ENCODE measurements around the gene TGFBR1.

TGFBR1 gene

GRCh38 chr9:99187311-99187710, 82.4 kb downstream of the TGFBR1 start:
- H3K27ac Mint-ChIP-seq, result no peak overlapping the region
- no peaks in the 10 kb centered on the region for H3K36me3 Mint-ChIP-seq (ENCODE audit: low read depth)
- peaks cover 3% of the 10 kb centered on the region for H3K27me3 Mint-ChIP-seq (ENCODE audit: low read depth)
- no peak overlapping the region for H3K4me3 Mint-ChIP-seq
- no peaks in the 10 kb centered on the region for H3K9me3 Mint-ChIP-seq
- H3K4me1 Mint-ChIP-seq, result peaks cover 14% of the 10 kb centered on the region
- TF ChIP-seq CTCF (IDR thresholded peaks at IDR 0.05; ENCODE audit: unreplicated experiment in 3 of 3), result no peak

- peak overlapping the region; percentile 18 to 88 (median 83) for H3K27ac Mint-ChIP-seq
- H3K27me3 Mint-ChIP-seq (ENCODE audit: low read depth), result peaks cover 3% of the 10 kb centered on the region
- no peak for TF ChIP-seq CTCF (IDR thresholded peaks at IDR 0.05; ENCODE audit: unreplicated experiment in 3 of 3)
- peaks cover 14% of the 10 kb centered on the region for H3K4me1 Mint-ChIP-seq
- no peaks in the 10 kb centered on the region for H3K9me3 Mint-ChIP-seq
- H3K36me3 Mint-ChIP-seq (ENCODE audit: low read depth), result no peaks in the 10 kb centered on the region
- H3K4me3 Mint-ChIP-seq, result no peak overlapping the region
These were observed 84.3 kb downstream of the TGFBR1 start for GRCh38 chr9:99189186-99189585.

- no peak overlapping the region for H3K4me3 Mint-ChIP-seq
- no peaks in the 10 kb centered on the region for H3K36me3 Mint-ChIP-seq (ENCODE audit: low read depth)
- TF ChIP-seq CTCF (IDR thresholded peaks at IDR 0.05; ENCODE audit: unreplicated experiment in 3 of 3), result no peak
- peaks cover 3% of the 10 kb centered on the region for H3K27me3 Mint-ChIP-seq (ENCODE audit: low read depth)
- H3K27ac Mint-ChIP-seq, result peak overlapping the region; percentile 18 to 88 (median 83)
- peaks cover 6% of the 10 kb centered on the region for H3K4me1 Mint-ChIP-seq
- no peaks in the 10 kb centered on the region for H3K9me3 Mint-ChIP-seq
These were observed 85.1 kb downstream of the TGFBR1 start for GRCh38 chr9:99189887-99190596.

- H3K4me1 Mint-ChIP-seq, result peaks cover 6% of the 10 kb centered on the region
- no peak for TF ChIP-seq CTCF (IDR thresholded peaks at IDR 0.05; ENCODE audit: unreplicated experiment in 3 of 3)
These were observed 85.8 kb downstream of the TGFBR1 start for GRCh38 chr9:99190597-99191283.

GRCh38 chr9:99192786-99193465, 88.0 kb downstream of the TGFBR1 start:
- Mint-ChIP-seq H3K9me3 (peaks cover 3% of the 10 kb centered on the region), H3K4me1 (peaks cover 6% of the 10 kb centered on the region), H3K27me3 (ENCODE audit: low read depth) (peaks cover 3% of the 10 kb centered on the region), H3K27ac (no peak overlapping the region), H3K36me3 (ENCODE audit: low read depth) (no peaks in the 10 kb centered on the region), H3K4me3 (no peak overlapping the region)
- no peak for TF ChIP-seq CTCF (IDR thresholded peaks at IDR 0.05; ENCODE audit: unreplicated experiment in 3 of 3)

More at GRCh38 chr9:99190597-99191283, 85.8 kb downstream of the TGFBR1 start:
- Mint-ChIP-seq H3K9me3 (no peaks in the 10 kb centered on the region), H3K27me3 (ENCODE audit: low read depth) (peaks cover 3% of the 10 kb centered on the region), H3K27ac (peak overlapping the region; percentile 18 to 88 (median 83)), H3K4me3 (no peak overlapping the region), H3K36me3 (ENCODE audit: low read depth) (no peaks in the 10 kb centered on the region)
